GM10248 (cell line): ENCODE data around the gene SLC5A2.

Experiments used
- CTCF ChIA-PET: fragments of 300-600 bp; sonication (Branson Sonifier 250); formaldehyde crosslinking; extraction: SDS; loops from one replicate; lab custom pipeline; 2021; ENCODE audit warnings: antibody characterized with exemption; lab: Yijun Ruan, JAX
- POLR2A ChIA-PET: fragments of 350-650 bp; sonication (Branson Sonifier 250); formaldehyde crosslinking; extraction: SDS; loops from one replicate; lab custom pipeline; 2020; ENCODE audit warnings: antibody characterized with exemption; lab: Yijun Ruan, JAX
- DNase-seq: peaks from one replicate; pipeline ENCODE4 v3.0.0; 2012; ENCODE audit errors: extremely low spot score
- TF ChIP-seq, protein P1 (sequence below): IDR thresholded peaks from 2 replicates; pipeline ENCODE4 v1.5.1; 2012; ENCODE audit warnings: mild to moderate bottlenecking, low read depth; ENCODE audit errors: extremely low read depth, missing control alignments, control extremely low read depth

SLC5A2 gene

GRCh38 chr16:31491778-31492418 lies 9.0 kb downstream of the SLC5A2 start:
- DNase-seq, result no peak
- ChIA-PET POLR2A (interaction anchor here (1.0 kb wide), 1 partner anchor 16 kb away, joined by 5 read pairs; the partner anchor contains the start of gene RUSF1), CTCF (no interaction called here)
- TF ChIP-seq, protein P1, sequence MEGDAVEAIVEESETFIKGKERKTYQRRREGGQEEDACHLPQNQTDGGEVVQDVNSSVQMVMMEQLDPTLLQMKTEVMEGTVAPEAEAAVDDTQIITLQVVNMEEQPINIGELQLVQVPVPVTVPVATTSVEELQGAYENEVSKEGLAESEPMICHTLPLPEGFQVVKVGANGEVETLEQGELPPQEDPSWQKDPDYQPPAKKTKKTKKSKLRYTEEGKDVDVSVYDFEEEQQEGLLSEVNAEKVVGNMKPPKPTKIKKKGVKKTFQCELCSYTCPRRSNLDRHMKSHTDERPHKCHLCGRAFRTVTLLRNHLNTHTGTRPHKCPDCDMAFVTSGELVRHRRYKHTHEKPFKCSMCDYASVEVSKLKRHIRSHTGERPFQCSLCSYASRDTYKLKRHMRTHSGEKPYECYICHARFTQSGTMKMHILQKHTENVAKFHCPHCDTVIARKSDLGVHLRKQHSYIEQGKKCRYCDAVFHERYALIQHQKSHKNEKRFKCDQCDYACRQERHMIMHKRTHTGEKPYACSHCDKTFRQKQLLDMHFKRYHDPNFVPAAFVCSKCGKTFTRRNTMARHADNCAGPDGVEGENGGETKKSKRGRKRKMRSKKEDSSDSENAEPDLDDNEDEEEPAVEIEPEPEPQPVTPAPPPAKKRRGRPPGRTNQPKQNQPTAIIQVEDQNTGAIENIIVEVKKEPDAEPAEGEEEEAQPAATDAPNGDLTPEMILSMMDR, result no peak

GRCh38 chr16:31493506-31494125 lies 10.7 kb downstream of the SLC5A2 start:
- TF ChIP-seq, protein P1, result no peak
- no peak for DNase-seq
- ChIA-PET CTCF (interaction anchor here (1.4 kb wide), 1 partner anchor 33 kb away, joined by 4 read pairs; no protein-coding TSS in a partner anchor), POLR2A (no interaction called here)

DNA sequence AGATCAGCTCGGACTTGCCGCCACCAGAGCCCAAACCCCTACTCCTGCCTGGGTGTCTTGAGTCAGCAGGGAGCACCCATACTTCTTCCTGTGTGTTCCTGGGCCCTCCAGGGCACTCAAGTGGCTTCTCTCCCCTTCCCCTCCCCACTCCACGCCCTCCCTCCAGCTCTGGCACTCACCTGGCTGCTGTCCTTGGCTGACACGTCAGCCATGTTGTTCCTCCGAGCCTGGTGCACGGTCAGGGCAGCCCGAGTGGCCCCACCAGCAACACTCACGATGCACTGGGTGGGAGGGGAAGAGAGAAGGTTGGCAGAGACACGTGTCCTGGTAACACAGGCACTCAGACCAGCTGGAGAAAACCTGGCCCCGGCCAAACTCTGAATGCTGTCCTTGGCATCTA lies 13.7 kb downstream of the SLC5A2 start:
- DNase-seq, result no peak
- TF ChIP-seq, protein P1, result no peak
- ChIA-PET POLR2A (no interaction called here), CTCF (interaction anchor here (0.9 to 1.9 kb wide), 2 partner anchors 10 to 36 kb away, joined by 3 to 5 read pairs; no protein-coding TSS in a partner anchor)

- POLR2A ChIA-PET, result no interaction called here
- DNase-seq, result no peak
- CTCF ChIA-PET, result interaction anchor here (0.9 to 3.4 kb wide), 5 partner anchors 9 to 38 kb away, joined by 3 to 9 read pairs (median 3); partner anchors contain the start of genes RUSF1 and SLC5A2
- TF ChIP-seq, protein P1, result no peak
Observed at GRCh38 chr16:31498493-31498892, 15.6 kb downstream of the SLC5A2 start.

- TF ChIP-seq, protein P1, result no peak
- ChIA-PET CTCF (interaction anchor here (1.4 to 3.4 kb wide), 3 partner anchors 8 to 40 kb away, joined by 4 to 9 read pairs (median 8); partner anchors contain the start of genes ARMC5 and RUSF1), POLR2A (no interaction called here)
- no peak for DNase-seq
Observed at GRCh38 chr16:31499928-31500327, 17.0 kb downstream of the SLC5A2 start.

- no peak for DNase-seq
- CTCF ChIA-PET, result interaction anchor here (0.9 to 3.4 kb wide), 3 partner anchors 13 to 367 kb away, joined by 3 to 9 read pairs (median 8); partner anchors contain the start of gene ARMC5
- TF ChIP-seq, protein P1, result no peak
- POLR2A ChIA-PET, result no interaction called here
Observed at GRCh38 chr16:31501226-31501965, 18.5 kb downstream of the SLC5A2 start.
